SU-DHL-6 (cell line): ENCODE results near the gene PGGHG.

Experiments used
- EZH2phosphoT487 ChIP-seq: fragments of 200-600 bp; sonication (generic), shearing (Covaris generic); conservative IDR thresholded peaks from 2 replicates; pipeline ENCODE4 v1.6.1; 2018; ENCODE audit warnings: mild to moderate bottlenecking, antibody characterized with exemption, low read length, moderate library complexity, mixed read lengths
- TF ChIP-seq, protein P1 (sequence below): fragments of 200-600 bp; sonication (generic); IDR thresholded peaks from one replicate; pipeline ENCODE4 v1.5.1; 2017; ENCODE audit warnings: antibody characterized with exemption, mild to moderate bottlenecking, low read length, moderate library complexity; ENCODE audit not compliant: insufficient read depth, poor library complexity, severe bottlenecking

DNA sequence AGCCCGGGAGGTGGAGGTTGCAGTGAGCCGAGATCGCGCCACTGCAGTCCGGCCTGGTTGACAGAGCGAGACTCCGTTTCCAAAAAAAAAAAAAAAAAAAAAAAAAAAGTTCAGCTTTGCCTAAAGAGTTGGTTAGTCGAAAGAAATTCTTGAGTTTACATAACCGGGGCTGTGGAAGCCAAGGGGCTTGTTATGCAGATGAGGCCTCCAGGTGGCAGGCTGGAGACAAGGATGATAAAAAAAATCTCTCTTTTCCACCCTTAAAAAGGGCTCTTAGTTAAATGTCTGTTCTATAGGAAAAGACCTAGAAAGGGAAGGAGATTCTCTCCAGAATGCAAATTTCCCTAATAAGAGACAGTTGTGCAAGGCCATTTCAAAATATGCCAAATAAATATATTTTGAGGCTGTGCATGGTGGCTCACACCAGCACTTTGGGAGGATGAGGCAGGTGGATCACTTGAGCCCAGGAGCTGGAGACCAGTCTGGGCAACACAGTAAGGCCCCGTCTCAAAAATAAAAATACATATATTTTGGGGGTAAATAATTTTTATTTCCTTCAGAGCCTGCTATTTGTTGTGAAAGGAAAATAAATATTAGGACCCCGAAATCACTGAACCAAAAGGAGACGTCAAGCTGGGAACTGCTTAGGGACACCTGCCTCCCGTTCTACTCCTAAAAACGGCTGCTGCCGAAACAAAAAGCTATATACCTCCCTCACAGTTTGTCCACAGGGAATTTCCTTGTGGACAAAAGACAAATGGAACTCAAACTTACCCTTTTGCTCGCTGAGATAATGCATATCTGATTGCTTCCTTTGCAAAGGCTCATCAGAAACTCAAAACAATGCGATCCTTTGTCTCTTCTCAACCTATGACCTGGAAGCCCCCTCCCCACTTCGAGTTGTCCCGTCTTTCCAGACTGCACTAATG is 16.3 kb downstream of the PGGHG start:
- TF ChIP-seq, protein P1, sequence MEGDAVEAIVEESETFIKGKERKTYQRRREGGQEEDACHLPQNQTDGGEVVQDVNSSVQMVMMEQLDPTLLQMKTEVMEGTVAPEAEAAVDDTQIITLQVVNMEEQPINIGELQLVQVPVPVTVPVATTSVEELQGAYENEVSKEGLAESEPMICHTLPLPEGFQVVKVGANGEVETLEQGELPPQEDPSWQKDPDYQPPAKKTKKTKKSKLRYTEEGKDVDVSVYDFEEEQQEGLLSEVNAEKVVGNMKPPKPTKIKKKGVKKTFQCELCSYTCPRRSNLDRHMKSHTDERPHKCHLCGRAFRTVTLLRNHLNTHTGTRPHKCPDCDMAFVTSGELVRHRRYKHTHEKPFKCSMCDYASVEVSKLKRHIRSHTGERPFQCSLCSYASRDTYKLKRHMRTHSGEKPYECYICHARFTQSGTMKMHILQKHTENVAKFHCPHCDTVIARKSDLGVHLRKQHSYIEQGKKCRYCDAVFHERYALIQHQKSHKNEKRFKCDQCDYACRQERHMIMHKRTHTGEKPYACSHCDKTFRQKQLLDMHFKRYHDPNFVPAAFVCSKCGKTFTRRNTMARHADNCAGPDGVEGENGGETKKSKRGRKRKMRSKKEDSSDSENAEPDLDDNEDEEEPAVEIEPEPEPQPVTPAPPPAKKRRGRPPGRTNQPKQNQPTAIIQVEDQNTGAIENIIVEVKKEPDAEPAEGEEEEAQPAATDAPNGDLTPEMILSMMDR, result peak; percentile 62
- TF ChIP-seq EZH2phosphoT487, result no peak
